GM15510 (cell line): ENCODE measurements around the gene USP17L28.
"Not testable (repeated sequence)": the region's sequence is repeated elsewhere in the genome, so short reads cannot be mapped to it uniquely, and the experiment has no call there.

ENCODE experiments used
- POLR2A ChIP-seq: IDR thresholded peaks from 3 replicates; pipeline ENCODE4 v1.6.1; 2011; ENCODE audit warnings: borderline replicate concordance; ENCODE audit not compliant: insufficient read length; ENCODE audit errors: extremely low read depth

The USP17L28 gene, protein sequence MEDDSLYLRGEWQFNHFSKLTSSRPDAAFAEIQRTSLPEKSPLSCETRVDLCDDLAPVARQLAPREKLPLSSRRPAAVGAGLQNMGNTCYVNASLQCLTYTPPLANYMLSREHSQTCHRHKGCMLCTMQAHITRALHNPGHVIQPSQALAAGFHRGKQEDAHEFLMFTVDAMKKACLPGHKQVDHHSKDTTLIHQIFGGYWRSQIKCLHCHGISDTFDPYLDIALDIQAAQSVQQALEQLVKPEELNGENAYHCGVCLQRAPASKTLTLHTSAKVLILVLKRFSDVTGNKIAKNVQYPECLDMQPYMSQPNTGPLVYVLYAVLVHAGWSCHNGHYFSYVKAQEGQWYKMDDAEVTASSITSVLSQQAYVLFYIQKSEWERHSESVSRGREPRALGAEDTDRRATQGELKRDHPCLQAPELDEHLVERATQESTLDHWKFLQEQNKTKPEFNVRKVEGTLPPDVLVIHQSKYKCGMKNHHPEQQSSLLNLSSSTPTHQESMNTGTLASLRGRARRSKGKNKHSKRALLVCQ

DNA sequence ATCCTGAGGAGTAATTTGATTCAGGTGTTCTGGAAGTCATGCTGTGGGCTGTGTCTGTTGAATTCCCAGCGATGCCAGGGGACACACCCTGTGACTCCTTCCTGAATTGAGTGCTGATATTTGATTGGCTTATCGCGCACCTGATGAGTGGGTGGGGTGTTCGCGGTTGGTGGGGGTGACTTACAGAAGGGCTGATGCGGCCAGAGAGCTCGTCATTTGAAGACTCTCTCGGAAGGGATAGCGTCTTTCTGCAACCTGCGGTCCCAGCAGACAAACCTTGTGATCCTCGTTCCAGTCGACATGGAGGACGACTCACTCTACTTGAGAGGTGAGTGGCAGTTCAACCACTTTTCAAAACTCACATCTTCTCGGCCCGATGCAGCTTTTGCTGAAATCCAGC lies at the start of gene USP17L28:
USP17L28 (plus strand) TSS at position 301 of the 400 bp plus-strand sequence; CDS start at position 301, 0 bp downstream.
- not testable (repeated sequence) for TF ChIP-seq POLR2A

DNA sequence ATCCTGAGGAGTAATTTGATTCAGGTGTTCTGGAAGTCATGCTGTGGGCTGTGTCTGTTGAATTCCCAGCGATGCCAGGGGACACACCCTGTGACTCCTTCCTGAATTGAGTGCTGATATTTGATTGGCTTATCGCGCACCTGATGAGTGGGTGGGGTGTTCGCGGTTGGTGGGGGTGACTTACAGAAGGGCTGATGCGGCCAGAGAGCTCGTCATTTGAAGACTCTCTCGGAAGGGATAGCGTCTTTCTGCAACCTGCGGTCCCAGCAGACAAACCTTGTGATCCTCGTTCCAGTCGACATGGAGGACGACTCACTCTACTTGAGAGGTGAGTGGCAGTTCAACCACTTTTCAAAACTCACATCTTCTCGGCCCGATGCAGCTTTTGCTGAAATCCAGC lies 23.8 kb upstream of the USP17L28 start, which contains the start of gene USP17L24:
USP17L24 (plus strand) TSS at position 301 of the 400 bp plus-strand sequence; CDS start at position 301, 0 bp downstream.
- TF ChIP-seq POLR2A, result not testable (repeated sequence)

DNA sequence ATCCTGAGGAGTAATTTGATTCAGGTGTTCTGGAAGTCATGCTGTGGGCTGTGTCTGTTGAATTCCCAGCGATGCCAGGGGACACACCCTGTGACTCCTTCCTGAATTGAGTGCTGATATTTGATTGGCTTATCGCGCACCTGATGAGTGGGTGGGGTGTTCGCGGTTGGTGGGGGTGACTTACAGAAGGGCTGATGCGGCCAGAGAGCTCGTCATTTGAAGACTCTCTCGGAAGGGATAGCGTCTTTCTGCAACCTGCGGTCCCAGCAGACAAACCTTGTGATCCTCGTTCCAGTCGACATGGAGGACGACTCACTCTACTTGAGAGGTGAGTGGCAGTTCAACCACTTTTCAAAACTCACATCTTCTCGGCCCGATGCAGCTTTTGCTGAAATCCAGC lies 19.1 kb upstream of the USP17L28 start, which contains the start of gene USP17L25:
USP17L25 (plus strand) TSS at position 301 of the 400 bp plus-strand sequence; CDS start at position 301, 0 bp downstream.
- not testable (repeated sequence) for TF ChIP-seq POLR2A

DNA sequence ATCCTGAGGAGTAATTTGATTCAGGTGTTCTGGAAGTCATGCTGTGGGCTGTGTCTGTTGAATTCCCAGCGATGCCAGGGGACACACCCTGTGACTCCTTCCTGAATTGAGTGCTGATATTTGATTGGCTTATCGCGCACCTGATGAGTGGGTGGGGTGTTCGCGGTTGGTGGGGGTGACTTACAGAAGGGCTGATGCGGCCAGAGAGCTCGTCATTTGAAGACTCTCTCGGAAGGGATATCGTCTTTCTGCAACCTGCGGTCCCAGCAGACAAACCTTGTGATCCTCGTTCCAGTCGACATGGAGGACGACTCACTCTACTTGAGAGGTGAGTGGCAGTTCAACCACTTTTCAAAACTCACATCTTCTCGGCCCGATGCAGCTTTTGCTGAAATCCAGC lies 14.3 kb upstream of the USP17L28 start, which contains the start of gene USP17L26:
USP17L26 (plus strand) TSS at position 301 of the 400 bp plus-strand sequence; CDS start at position 301, 0 bp downstream.
- not testable (repeated sequence) for TF ChIP-seq POLR2A

DNA sequence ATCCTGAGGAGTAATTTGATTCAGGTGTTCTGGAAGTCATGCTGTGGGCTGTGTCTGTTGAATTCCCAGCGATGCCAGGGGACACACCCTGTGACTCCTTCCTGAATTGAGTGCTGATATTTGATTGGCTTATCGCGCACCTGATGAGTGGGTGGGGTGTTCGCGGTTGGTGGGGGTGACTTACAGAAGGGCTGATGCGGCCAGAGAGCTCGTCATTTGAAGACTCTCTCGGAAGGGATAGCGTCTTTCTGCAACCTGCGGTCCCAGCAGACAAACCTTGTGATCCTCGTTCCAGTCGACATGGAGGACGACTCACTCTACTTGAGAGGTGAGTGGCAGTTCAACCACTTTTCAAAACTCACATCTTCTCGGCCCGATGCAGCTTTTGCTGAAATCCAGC lies 9.6 kb upstream of the USP17L28 start, which contains the start of gene USP17L5:
USP17L5 (plus strand) TSS at position 301 of the 400 bp plus-strand sequence; CDS start at position 301, 0 bp downstream.
- TF ChIP-seq POLR2A, result not testable (repeated sequence)

DNA sequence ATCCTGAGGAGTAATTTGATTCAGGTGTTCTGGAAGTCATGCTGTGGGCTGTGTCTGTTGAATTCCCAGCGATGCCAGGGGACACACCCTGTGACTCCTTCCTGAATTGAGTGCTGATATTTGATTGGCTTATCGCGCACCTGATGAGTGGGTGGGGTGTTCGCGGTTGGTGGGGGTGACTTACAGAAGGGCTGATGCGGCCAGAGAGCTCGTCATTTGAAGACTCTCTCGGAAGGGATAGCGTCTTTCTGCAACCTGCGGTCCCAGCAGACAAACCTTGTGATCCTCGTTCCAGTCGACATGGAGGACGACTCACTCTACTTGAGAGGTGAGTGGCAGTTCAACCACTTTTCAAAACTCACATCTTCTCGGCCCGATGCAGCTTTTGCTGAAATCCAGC lies 4.8 kb upstream of the USP17L28 start, which contains the start of gene USP17L27:
USP17L27 (plus strand) TSS at position 301 of the 400 bp plus-strand sequence; CDS start at position 301, 0 bp downstream.
- TF ChIP-seq POLR2A, result not testable (repeated sequence)

DNA sequence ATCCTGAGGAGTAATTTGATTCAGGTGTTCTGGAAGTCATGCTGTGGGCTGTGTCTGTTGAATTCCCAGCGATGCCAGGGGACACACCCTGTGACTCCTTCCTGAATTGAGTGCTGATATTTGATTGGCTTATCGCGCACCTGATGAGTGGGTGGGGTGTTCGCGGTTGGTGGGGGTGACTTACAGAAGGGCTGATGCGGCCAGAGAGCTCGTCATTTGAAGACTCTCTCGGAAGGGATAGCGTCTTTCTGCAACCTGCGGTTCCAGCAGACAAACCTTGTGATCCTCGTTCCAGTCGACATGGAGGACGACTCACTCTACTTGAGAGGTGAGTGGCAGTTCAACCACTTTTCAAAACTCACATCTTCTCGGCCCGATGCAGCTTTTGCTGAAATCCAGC lies 4.6 kb downstream of the USP17L28 start, which contains the start of gene USP17L29:
USP17L29 (plus strand) TSS at position 301 of the 400 bp plus-strand sequence; CDS start at position 301, 0 bp downstream.
- TF ChIP-seq POLR2A, result not testable (repeated sequence)

DNA sequence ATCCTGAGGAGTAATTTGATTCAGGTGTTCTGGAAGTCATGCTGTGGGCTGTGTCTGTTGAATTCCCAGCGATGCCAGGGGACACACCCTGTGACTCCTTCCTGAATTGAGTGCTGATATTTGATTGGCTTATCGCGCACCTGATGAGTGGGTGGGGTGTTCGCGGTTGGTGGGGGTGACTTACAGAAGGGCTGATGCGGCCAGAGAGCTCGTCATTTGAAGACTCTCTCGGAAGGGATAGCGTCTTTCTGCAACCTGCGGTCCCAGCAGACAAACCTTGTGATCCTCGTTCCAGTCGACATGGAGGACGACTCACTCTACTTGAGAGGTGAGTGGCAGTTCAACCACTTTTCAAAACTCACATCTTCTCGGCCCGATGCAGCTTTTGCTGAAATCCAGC lies 14.1 kb downstream of the USP17L28 start, which contains the start of gene USP17L30:
USP17L30 (plus strand) TSS at position 301 of the 400 bp plus-strand sequence; CDS start at position 301, 0 bp downstream.
- TF ChIP-seq POLR2A, result not testable (repeated sequence)

DNA sequence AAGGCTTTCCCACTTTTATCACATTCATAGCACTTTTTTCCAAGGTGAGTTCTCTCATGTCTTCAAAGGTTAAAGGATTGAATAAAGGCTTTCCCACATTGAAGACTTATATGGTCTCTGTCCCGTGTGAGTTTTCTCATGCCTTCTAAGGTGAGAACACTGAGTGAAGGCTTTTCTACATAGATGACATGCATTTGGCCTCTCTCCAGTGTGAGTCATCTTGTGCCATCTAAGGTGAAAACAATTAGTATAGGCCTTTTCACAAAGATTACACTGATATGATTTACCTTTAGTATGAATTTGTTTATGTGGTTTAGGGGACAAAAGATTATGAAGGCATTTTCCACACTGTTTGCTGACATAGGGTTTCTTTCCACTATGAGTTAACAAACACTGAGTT lies 35.4 kb downstream of the USP17L28 start:
- no peak for TF ChIP-seq POLR2A
